ENCODE measurements around the gene HIVEP3.

HIVEP3 gene

GRCh38 chr1:41784531-41785274, 134.0 kb downstream of the HIVEP3 start:
- Histone ChIP-seq H2AFZ (ENCODE audit: low read depth, low read length) (no peak overlapping the region), H3K4me1 (ENCODE audit: insufficient read depth, low read length) (peaks cover 3% of the 10 kb centered on the region), H3K4me3 (ENCODE audit: low read length) (no peak overlapping the region), H3K27me3 (ENCODE audit: insufficient read depth, low read length) (peaks cover 6% of the 10 kb centered on the region), H3K9me3 (ENCODE audit: low read length) (no peaks in the 10 kb centered on the region), H3K36me3 (ENCODE audit: insufficient read depth, low read length) (no peaks in the 10 kb centered on the region)

GRCh38 chr1:41783189-41783639, 135.5 kb downstream of the HIVEP3 start:
- Histone ChIP-seq H3K36me3 (ENCODE audit: insufficient read depth, low read length) (no peaks in the 10 kb centered on the region), H2AFZ (ENCODE audit: low read depth, low read length) (no peak overlapping the region), H3K4me1 (ENCODE audit: insufficient read depth, low read length) (peaks cover 3% of the 10 kb centered on the region), H3K27me3 (ENCODE audit: insufficient read depth, low read length) (peaks cover 6% of the 10 kb centered on the region), H3K9me3 (ENCODE audit: low read length) (no peaks in the 10 kb centered on the region), H3K4me3 (ENCODE audit: low read length) (no peak overlapping the region)

- Histone ChIP-seq H3K4me1 (ENCODE audit: insufficient read depth, low read length) (peaks cover 3% of the 10 kb centered on the region), H3K36me3 (ENCODE audit: insufficient read depth, low read length) (no peaks in the 10 kb centered on the region)
Observed at GRCh38 chr1:41780916-41781315, 137.8 kb downstream of the HIVEP3 start.

DNA sequence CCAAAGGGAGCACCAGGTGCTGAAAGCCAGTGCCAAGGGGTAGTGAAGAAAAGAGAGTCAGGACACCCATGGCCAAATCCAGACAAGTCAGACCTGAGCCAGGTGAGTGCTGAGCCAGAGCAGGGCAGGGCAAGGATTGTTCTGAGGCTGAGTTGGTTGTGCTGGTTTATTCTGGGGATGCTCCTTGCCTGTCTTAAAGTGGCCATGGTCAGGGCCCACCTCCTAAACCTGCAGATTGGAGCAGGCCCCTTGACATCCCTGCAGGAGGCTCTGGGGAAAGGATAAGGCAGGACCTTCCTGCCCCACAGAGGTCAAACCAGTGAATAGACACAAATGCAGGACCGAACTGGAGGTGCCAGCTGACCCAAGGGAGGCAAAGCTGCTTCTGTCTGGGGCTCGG, 138.4 kb downstream of the HIVEP3 start:
- peaks cover 3% of the 10 kb centered on the region for H3K4me1 ChIP-seq (ENCODE audit: insufficient read depth, low read length)
- H3K9me3 ChIP-seq (ENCODE audit: low read length) = no peaks in the 10 kb centered on the region
- H3K36me3 ChIP-seq (ENCODE audit: insufficient read depth, low read length) = no peaks in the 10 kb centered on the region
- no peak overlapping the region for H3K4me3 ChIP-seq (ENCODE audit: low read length)
- no peak overlapping the region for H2AFZ ChIP-seq (ENCODE audit: low read depth, low read length)
- peaks cover 6% of the 10 kb centered on the region for H3K27me3 ChIP-seq (ENCODE audit: insufficient read depth, low read length)

More at GRCh38 chr1:41780916-41781315, 137.8 kb downstream of the HIVEP3 start:
- no peak overlapping the region for H3K4me3 ChIP-seq (ENCODE audit: low read length)
- no peaks in the 10 kb centered on the region for H3K9me3 ChIP-seq (ENCODE audit: low read length)
- H2AFZ ChIP-seq (ENCODE audit: low read depth, low read length) = no peak overlapping the region
- H3K27me3 ChIP-seq (ENCODE audit: insufficient read depth, low read length) = peaks cover 6% of the 10 kb centered on the region

DNA sequence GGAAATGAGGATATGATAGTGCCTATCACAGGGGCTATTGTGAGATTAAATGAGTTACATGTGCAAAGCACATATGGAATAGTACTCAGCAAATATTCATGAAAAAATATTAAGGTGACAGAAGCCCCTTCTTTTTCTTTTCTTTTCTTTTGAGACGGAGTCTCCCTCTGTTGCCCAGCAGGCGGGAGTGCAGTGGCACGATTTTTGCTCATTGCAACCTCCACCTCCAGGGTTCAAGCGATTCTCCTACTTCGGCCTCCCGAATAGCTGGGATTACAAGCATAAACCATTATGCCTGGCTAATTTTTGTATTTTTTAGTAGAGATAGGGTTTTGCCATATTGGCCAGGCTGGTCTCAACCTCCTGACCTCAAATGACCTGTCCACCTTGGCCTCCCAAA, 139.4 kb downstream of the HIVEP3 start:
- Histone ChIP-seq H3K9me3 (ENCODE audit: low read length) (no peaks in the 10 kb centered on the region), H3K36me3 (ENCODE audit: insufficient read depth, low read length) (no peaks in the 10 kb centered on the region), H3K27me3 (ENCODE audit: insufficient read depth, low read length) (peaks cover 4% of the 10 kb centered on the region), H2AFZ (ENCODE audit: low read depth, low read length) (no peak overlapping the region), H3K4me1 (ENCODE audit: insufficient read depth, low read length) (peaks cover 3% of the 10 kb centered on the region), H3K4me3 (ENCODE audit: low read length) (no peak overlapping the region)

GRCh38 chr1:41777695-41778094, 141.0 kb downstream of the HIVEP3 start:
- Histone ChIP-seq H2AFZ (ENCODE audit: low read depth, low read length) (no peak overlapping the region), H3K4me3 (ENCODE audit: low read length) (no peak overlapping the region), H3K9me3 (ENCODE audit: low read length) (no peaks in the 10 kb centered on the region)

DNA sequence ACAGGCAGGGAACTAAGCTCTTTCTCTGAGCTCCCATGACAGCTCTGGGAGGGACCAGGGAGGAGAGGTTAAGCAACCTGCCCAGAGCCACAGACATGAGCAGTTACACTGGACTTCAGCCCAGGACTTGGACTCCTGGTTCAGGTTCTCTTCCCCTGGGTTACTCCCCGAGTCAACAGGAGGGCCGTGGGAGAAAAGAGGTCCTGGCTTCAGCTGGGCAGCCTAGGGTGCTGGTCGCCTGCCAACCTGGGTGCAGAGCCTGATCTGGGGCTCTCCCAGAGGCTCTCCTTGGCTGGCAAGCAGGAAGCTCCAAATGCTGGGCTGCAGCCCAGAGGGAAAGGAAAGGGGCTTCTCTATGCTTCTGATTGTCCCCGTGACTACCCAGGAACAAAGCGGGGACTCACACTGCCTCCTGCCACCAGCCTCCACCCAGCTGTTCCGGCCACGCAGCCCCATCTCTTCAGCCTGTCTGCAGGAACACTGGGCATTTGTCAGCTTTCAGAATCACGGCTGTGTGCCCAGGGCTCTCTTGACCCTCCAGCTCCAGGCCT, 141.8 kb downstream of the HIVEP3 start:
- Histone ChIP-seq H3K4me1 (ENCODE audit: insufficient read depth, low read length) (no peaks in the 10 kb centered on the region), H3K27me3 (ENCODE audit: insufficient read depth, low read length) (peaks cover 3% of the 10 kb centered on the region), H3K36me3 (ENCODE audit: insufficient read depth, low read length) (no peaks in the 10 kb centered on the region), H2AFZ (ENCODE audit: low read depth, low read length) (no peak overlapping the region), H3K9me3 (ENCODE audit: low read length) (no peaks in the 10 kb centered on the region), H3K4me3 (ENCODE audit: low read length) (no peak overlapping the region)

More at GRCh38 chr1:41777695-41778094, 141.0 kb downstream of the HIVEP3 start:
- H3K4me1 ChIP-seq (ENCODE audit: insufficient read depth, low read length) = no peaks in the 10 kb centered on the region
- H3K27me3 ChIP-seq (ENCODE audit: insufficient read depth, low read length) = peaks cover 3% of the 10 kb centered on the region
- no peaks in the 10 kb centered on the region for H3K36me3 ChIP-seq (ENCODE audit: insufficient read depth, low read length)

DNA sequence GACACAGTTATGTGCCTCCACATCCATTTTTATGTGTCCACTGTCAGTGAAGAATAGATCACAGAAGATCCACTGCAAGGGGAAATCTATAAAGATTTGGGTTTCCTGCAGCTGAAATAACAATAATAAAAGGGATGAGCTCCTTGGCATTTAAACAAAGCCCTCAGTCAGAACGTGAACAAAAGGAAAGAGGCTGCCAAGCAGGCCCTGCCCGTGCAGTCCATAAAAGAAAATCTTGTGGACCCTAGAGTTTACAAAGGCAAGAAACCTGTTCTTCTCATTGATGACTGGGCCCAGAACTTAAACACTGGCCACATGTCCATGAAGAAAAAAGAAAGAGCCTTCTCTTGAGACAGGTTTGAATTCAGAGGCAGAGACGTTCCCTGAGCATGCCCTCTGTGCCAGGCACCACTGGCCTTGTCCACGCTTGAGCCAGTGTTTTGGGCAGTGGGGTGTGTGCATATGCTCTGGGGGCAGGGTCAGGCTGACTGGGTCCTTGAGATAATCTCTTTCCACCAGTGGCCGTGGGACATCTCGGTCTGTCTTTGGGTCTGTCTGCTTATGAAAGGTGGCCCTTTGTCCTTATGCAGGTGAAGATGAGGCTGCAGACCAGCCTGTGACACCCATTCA, 142.7 kb downstream of the HIVEP3 start:
- no peak overlapping the region for H3K4me3 ChIP-seq (ENCODE audit: low read length)
- H3K27me3 ChIP-seq (ENCODE audit: insufficient read depth, low read length) = no peaks in the 10 kb centered on the region
- H3K36me3 ChIP-seq (ENCODE audit: insufficient read depth, low read length) = no peaks in the 10 kb centered on the region
- H3K9me3 ChIP-seq (ENCODE audit: low read length) = no peaks in the 10 kb centered on the region
- no peak overlapping the region for H2AFZ ChIP-seq (ENCODE audit: low read depth, low read length)
- H3K4me1 ChIP-seq (ENCODE audit: insufficient read depth, low read length) = no peaks in the 10 kb centered on the region

DNA sequence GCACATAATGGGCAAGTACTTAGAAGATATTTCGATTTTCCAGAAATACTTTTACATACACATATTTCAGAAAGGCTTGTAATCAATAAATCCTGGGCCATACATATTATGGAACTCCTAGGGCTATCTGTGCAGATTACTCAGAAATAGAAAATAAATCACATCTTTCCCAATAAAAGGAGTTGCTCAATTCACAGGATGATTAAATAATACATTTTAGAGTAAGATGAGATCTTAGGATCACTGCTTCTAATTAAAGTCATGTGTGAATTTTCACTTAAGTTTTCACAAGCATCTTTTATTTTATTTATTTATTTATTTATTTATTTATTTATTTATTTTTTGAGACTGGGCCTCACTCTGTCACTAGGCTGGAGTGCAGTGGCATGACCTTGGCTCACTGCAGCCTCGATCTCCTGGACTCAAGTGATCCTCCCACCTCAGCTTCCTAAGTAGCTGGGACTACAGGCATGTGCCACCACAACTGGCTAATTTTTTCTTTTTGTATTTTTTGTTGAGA, 144.2 kb downstream of the HIVEP3 start:
- Histone ChIP-seq H2AFZ (ENCODE audit: low read depth, low read length) (no peak overlapping the region), H3K4me3 (ENCODE audit: low read length) (no peak overlapping the region), H3K36me3 (ENCODE audit: insufficient read depth, low read length) (no peaks in the 10 kb centered on the region), H3K27me3 (ENCODE audit: insufficient read depth, low read length) (no peaks in the 10 kb centered on the region), H3K9me3 (ENCODE audit: low read length) (no peaks in the 10 kb centered on the region), H3K4me1 (ENCODE audit: insufficient read depth, low read length) (no peaks in the 10 kb centered on the region)

DNA sequence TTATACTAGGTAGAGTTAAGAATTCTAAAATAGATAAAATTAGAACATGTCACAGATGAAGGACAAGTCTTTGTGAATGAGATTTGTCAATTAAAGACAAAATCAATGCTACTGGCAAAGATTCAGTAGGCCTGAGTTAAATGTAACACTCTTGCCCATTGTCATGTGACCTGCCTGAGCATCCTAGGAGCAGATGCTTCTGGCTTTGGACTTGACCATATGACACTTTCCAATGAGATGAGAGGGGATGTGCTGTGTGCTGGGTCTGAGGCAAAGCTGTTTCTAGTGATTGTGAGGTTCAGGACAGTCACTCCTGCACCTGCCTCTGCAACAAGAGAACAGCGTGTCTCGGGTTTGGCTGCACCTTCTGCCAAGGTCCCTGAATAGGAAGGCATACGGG, 144.9 kb downstream of the HIVEP3 start:
- H3K4me1 ChIP-seq (ENCODE audit: insufficient read depth, low read length) = no peaks in the 10 kb centered on the region
- no peak overlapping the region for H2AFZ ChIP-seq (ENCODE audit: low read depth, low read length)
- no peak overlapping the region for H3K4me3 ChIP-seq (ENCODE audit: low read length)
- no peaks in the 10 kb centered on the region for H3K36me3 ChIP-seq (ENCODE audit: insufficient read depth, low read length)
- H3K27me3 ChIP-seq (ENCODE audit: insufficient read depth, low read length) = no peaks in the 10 kb centered on the region
- H3K9me3 ChIP-seq (ENCODE audit: low read length) = no peaks in the 10 kb centered on the region

- H3K27me3 ChIP-seq (ENCODE audit: insufficient read depth, low read length) = no peaks in the 10 kb centered on the region
- H3K4me1 ChIP-seq (ENCODE audit: insufficient read depth, low read length) = no peaks in the 10 kb centered on the region
- H3K36me3 ChIP-seq (ENCODE audit: insufficient read depth, low read length) = no peaks in the 10 kb centered on the region
- no peak overlapping the region for H2AFZ ChIP-seq (ENCODE audit: low read depth, low read length)
- H3K9me3 ChIP-seq (ENCODE audit: low read length) = no peaks in the 10 kb centered on the region
- no peak overlapping the region for H3K4me3 ChIP-seq (ENCODE audit: low read length)
Observed at GRCh38 chr1:41773144-41773591, 145.6 kb downstream of the HIVEP3 start.

DNA sequence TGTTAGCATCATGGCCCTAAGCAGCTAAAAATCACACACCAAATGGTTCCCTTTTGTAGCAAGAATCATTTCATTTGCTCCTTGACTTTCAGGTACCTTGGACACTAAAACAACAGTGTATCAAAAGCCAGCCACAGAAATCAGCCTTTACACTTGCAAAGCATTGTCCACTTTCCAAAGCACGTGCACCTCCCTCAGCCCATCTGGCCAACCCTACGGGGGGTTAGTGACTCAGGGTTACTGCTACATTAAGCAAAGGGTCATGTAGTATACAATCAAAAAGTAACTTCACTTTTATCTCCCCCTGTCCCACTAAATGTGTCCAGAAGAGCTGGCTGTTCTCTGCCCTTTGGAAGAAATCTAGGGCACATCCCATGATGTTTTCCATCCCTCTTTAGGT, 149.7 kb downstream of the HIVEP3 start:
- H3K36me3 ChIP-seq (ENCODE audit: insufficient read depth, low read length) = no peaks in the 10 kb centered on the region
- no peaks in the 10 kb centered on the region for H3K27me3 ChIP-seq (ENCODE audit: insufficient read depth, low read length)
- peaks cover 8% of the 10 kb centered on the region for H3K4me1 ChIP-seq (ENCODE audit: insufficient read depth, low read length)
- no peak overlapping the region for H3K4me3 ChIP-seq (ENCODE audit: low read length)
- no peak overlapping the region for H2AFZ ChIP-seq (ENCODE audit: low read depth, low read length)
- no peaks in the 10 kb centered on the region for H3K9me3 ChIP-seq (ENCODE audit: low read length)

GRCh38 chr1:41768583-41768982, 150.1 kb downstream of the HIVEP3 start:
- H2AFZ ChIP-seq (ENCODE audit: low read depth, low read length) = no peak overlapping the region
- H3K4me3 ChIP-seq (ENCODE audit: low read length) = no peak overlapping the region
- no peaks in the 10 kb centered on the region for H3K27me3 ChIP-seq (ENCODE audit: insufficient read depth, low read length)
- no peaks in the 10 kb centered on the region for H3K9me3 ChIP-seq (ENCODE audit: low read length)
- H3K4me1 ChIP-seq (ENCODE audit: insufficient read depth, low read length) = peaks cover 8% of the 10 kb centered on the region
- no peaks in the 10 kb centered on the region for H3K36me3 ChIP-seq (ENCODE audit: insufficient read depth, low read length)
